ENCODE measurements around the gene FZR1. TPM values are rescaled to one million over a fixed set of nuclear protein-coding genes. Genes with fewer than 3 reads are reported as not detected.

The FZR1 gene
- total and polyA plus RNA-seq, 9 of the 15 experiments (the other 6 are each of a cell fraction or from before 2014, with no cell fraction given) = 0.18 to 48.0 (median 22.2) TPM

DNA sequence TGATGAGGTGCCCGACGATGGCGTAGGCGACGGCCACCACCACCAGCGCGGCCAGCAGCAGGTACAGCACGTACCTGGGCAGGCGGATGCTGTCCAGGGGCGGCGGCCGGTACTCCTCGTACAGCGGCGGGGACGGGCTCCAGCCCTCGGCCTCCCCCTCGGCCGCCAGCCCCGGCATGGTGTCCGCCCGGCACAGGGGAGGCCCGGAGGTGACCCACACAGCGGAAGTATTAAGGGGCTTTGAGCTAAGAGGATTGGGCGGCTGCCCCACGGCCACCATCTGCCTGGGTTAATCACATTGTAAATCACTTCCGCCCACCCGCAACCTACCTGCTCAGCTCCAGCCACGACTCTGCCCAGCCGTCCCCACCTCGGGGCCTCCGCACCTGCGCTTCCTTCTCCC lies 22.9 kb upstream of the FZR1 start, which contains the start of gene SMIM44:
Gene SMIM44 (minus strand): TSS at position 216 of the 403 bp plus-strand sequence. CDS start 38 bp downstream, at position 178.
- Histone ChIP-seq H3K27me3 (ENCODE audit: control insufficient read depth in 2 of 2, insufficient read depth in 2 of 2, low read length in 2 of 2) (peaks cover 21 to 27% of the 10 kb centered on the region in 2 experiments; a peak in 4 of 5 replicates), H3K9me3 (replicated peaks; ENCODE audit: control insufficient read depth, insufficient read depth, low read depth, low read length) (no peaks in the 10 kb centered on the region), H3K9me1 (ENCODE audit: control insufficient read depth, insufficient read depth, low read length) (no peaks in the 10 kb centered on the region), H3K4me2 (ENCODE audit: insufficient read depth, low read length) (no peak within 1 kb of the TSS), H4K20me1 (replicated peaks; ENCODE audit: control insufficient read depth, insufficient read depth, low read length) (peaks cover 8% of the 10 kb centered on the region; the same call in 1 of the 2 replicates), H2AFZ (ENCODE audit: low read depth, low read length) (no peak within 1 kb of the TSS), H3K4me3 (no peak within 1 kb of the TSS), H3K36me3 (ENCODE audit: control insufficient read depth, insufficient read depth, low read length) (no peaks in the 10 kb centered on the region; the same call in 2 of the 3 replicates), H3K4me1 (replicated peaks in 1 of 2; ENCODE audit: control insufficient read depth in 2 of 2, insufficient read depth in 2 of 2, low read length in 2 of 2) (peaks cover 7 to 41% of the 10 kb centered on the region in 2 experiments), H3K27ac (ENCODE audit: extremely low read depth, low read depth, low read length) (no peak within 1 kb of the TSS), H3K9ac (ENCODE audit: insufficient read depth in 1 of 2, low read depth in 2 of 2, low read length in 2 of 2) (no peak within 1 kb of the TSS; a peak in 1 of 4 replicates), H3K79me2 (ENCODE audit: control insufficient read depth, insufficient read depth, low read length) (no peaks in the 10 kb centered on the region)
- no peak for FAIRE-seq
- ChIA-PET CTCF (ENCODE audit: low intra/inter-chr PET ratio) (no interaction called here), POLR2A (interaction anchor here (0.6 kb wide), 2 partner anchors 13 to 90 kb away, joined by 3 read pairs; no protein-coding TSS in a partner anchor)
- BruUV-seq (replicated peaks) = no TSS peak
- 16% methylated on average over 24 of the region's 33 CpGs for WGBS (ENCODE audit: insufficient coverage, low coverage, missing lambda C conversion rate)
- no peak for ATAC-seq
- no peak for DNase-seq (ENCODE audit: extremely low read depth in 1 of 4, low spot score in 3 of 4)
- in situ Hi-C loops (cut with MboI) = no loop called here
- intact Hi-C loops (cut with micrococcal nuclease) = no loop called here
- TF ChIP-seq, protein P1, sequence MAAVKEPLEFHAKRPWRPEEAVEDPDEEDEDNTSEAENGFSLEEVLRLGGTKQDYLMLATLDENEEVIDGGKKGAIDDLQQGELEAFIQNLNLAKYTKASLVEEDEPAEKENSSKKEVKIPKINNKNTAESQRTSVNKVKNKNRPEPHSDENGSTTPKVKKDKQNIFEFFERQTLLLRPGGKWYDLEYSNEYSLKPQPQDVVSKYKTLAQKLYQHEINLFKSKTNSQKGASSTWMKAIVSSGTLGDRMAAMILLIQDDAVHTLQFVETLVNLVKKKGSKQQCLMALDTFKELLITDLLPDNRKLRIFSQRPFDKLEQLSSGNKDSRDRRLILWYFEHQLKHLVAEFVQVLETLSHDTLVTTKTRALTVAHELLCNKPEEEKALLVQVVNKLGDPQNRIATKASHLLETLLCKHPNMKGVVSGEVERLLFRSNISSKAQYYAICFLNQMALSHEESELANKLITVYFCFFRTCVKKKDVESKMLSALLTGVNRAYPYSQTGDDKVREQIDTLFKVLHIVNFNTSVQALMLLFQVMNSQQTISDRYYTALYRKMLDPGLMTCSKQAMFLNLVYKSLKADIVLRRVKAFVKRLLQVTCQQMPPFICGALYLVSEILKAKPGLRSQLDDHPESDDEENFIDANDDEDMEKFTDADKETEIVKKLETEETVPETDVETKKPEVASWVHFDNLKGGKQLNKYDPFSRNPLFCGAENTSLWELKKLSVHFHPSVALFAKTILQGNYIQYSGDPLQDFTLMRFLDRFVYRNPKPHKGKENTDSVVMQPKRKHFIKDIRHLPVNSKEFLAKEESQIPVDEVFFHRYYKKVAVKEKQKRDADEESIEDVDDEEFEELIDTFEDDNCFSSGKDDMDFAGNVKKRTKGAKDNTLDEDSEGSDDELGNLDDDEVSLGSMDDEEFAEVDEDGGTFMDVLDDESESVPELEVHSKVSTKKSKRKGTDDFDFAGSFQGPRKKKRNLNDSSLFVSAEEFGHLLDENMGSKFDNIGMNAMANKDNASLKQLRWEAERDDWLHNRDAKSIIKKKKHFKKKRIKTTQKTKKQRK (IDR thresholded peaks at IDR 0.05; ENCODE audit: borderline replicate concordance, low read depth, low read length) = no peak
- TF ChIP-seq, protein P2, sequence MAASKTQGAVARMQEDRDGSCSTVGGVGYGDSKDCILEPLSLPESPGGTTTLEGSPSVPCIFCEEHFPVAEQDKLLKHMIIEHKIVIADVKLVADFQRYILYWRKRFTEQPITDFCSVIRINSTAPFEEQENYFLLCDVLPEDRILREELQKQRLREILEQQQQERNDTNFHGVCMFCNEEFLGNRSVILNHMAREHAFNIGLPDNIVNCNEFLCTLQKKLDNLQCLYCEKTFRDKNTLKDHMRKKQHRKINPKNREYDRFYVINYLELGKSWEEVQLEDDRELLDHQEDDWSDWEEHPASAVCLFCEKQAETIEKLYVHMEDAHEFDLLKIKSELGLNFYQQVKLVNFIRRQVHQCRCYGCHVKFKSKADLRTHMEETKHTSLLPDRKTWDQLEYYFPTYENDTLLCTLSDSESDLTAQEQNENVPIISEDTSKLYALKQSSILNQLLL (CRISPR knock-in tag; IDR thresholded peaks at IDR 0.05; ENCODE audit: borderline replicate concordance) = no peak
- TF ChIP-seq, protein P3, sequence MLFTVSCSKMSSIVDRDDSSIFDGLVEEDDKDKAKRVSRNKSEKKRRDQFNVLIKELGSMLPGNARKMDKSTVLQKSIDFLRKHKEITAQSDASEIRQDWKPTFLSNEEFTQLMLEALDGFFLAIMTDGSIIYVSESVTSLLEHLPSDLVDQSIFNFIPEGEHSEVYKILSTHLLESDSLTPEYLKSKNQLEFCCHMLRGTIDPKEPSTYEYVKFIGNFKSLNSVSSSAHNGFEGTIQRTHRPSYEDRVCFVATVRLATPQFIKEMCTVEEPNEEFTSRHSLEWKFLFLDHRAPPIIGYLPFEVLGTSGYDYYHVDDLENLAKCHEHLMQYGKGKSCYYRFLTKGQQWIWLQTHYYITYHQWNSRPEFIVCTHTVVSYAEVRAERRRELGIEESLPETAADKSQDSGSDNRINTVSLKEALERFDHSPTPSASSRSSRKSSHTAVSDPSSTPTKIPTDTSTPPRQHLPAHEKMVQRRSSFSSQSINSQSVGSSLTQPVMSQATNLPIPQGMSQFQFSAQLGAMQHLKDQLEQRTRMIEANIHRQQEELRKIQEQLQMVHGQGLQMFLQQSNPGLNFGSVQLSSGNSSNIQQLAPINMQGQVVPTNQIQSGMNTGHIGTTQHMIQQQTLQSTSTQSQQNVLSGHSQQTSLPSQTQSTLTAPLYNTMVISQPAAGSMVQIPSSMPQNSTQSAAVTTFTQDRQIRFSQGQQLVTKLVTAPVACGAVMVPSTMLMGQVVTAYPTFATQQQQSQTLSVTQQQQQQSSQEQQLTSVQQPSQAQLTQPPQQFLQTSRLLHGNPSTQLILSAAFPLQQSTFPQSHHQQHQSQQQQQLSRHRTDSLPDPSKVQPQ (CRISPR knock-in tag; IDR thresholded peaks at IDR 0.05; ENCODE audit: borderline replicate concordance) = no peak
- TF ChIP-seq GABPB2 (CRISPR knock-in tag; conservative IDR thresholded peaks at IDR 0.05) (no peak), BMI1 (IDR thresholded peaks at IDR 0.05; ENCODE audit: low read length) (no peak), ETV6 (IDR thresholded peaks at IDR 0.05; ENCODE audit: borderline replicate concordance in 1 of 2, low read depth in 2 of 2, low read length in 1 of 2) (no peak), ETV6 (CRISPR knock-in tag; IDR thresholded peaks at IDR 0.05; ENCODE audit: borderline replicate concordance) (no peak), ZKSCAN3 (CRISPR knock-in tag; IDR thresholded peaks at IDR 0.05) (no peak), SP1 (CRISPR knock-in tag; IDR thresholded peaks at IDR 0.05) (no peak), POLR3G (IDR thresholded peaks at IDR 0.05; ENCODE audit: extremely low read depth, insufficient read length, insufficient replicate concordance) (no peak), MTF1 (CRISPR knock-in tag; IDR thresholded peaks at IDR 0.05; ENCODE audit: borderline replicate concordance) (no peak), ARHGAP35 (IDR thresholded peaks at IDR 0.05; ENCODE audit: partially characterized antibody) (no peak), NFXL1 (CRISPR knock-in tag; IDR thresholded peaks at IDR 0.05) (no peak), MTA2 (IDR thresholded peaks at IDR 0.05; ENCODE audit: low read depth) (no peak)
- TF ChIP-seq, protein P4, sequence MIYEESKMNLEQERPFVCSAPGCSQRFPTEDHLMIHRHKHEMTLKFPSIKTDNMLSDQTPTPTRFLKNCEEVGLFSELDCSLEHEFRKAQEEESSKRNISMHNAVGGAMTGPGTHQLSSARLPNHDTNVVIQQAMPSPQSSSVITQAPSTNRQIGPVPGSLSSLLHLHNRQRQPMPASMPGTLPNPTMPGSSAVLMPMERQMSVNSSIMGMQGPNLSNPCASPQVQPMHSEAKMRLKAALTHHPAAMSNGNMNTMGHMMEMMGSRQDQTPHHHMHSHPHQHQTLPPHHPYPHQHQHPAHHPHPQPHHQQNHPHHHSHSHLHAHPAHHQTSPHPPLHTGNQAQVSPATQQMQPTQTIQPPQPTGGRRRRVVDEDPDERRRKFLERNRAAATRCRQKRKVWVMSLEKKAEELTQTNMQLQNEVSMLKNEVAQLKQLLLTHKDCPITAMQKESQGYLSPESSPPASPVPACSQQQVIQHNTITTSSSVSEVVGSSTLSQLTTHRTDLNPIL (CRISPR knock-in tag; IDR thresholded peaks at IDR 0.05) = no peak
